GM12801 (cell line): ENCODE data around the gene HTRA3.

Source experiments
- TF ChIP-seq, protein P1 (sequence below): IDR thresholded peaks from one replicate; pipeline ENCODE4 v1.5.1; 2011; ENCODE audit warnings: control low read depth; ENCODE audit not compliant: insufficient read length; ENCODE audit errors: extremely low read depth

Gene HTRA3

DNA sequence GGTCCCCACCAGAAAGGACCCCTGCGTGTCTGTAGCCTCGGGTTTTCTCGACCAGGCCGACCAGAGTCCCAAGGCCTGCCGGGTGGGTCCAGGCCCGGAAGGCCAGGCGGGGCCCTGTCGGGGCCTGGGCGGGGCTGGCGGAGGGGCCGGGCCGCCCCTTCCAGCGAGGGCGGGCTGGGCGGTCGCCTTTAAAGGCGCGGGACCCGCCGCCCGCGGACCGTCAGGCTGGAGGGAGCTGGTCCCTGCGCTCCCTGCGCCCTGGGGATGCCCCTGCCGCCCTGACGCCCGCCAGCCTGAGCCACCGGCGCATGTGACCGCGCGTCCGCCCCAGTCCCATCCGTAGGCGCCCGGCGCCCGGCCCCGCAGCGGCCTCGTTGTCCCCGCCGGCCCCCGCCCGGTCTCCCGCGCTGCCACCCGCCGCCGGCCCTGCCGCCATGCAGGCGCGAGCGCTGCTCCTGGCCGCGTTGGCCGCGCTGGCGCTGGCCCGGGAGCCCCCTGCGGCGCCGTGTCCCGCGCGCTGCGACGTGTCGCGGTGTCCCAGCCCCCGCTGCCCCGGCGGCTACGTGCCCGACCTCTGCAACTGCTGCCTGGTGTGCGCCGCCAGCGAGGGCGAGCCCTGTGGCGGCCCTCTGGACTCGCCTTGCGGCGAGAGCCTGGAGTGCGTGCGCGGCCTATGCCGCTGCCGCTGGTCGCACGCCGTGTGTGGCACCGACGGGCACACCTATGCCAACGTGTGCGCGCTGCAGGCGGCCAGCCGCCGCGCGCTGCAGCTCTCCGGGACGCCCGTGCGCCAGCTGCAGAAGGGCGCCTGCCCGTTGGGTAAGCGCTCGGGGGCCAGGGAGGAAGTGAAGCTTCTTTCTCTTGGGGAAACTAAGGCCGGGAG lies at the start of gene HTRA3:
TSS of gene HTRA3 (plus strand) at position 220 of the 883 bp plus-strand sequence. CDS start at position 435, 215 bp downstream.
- TF ChIP-seq, protein P1, sequence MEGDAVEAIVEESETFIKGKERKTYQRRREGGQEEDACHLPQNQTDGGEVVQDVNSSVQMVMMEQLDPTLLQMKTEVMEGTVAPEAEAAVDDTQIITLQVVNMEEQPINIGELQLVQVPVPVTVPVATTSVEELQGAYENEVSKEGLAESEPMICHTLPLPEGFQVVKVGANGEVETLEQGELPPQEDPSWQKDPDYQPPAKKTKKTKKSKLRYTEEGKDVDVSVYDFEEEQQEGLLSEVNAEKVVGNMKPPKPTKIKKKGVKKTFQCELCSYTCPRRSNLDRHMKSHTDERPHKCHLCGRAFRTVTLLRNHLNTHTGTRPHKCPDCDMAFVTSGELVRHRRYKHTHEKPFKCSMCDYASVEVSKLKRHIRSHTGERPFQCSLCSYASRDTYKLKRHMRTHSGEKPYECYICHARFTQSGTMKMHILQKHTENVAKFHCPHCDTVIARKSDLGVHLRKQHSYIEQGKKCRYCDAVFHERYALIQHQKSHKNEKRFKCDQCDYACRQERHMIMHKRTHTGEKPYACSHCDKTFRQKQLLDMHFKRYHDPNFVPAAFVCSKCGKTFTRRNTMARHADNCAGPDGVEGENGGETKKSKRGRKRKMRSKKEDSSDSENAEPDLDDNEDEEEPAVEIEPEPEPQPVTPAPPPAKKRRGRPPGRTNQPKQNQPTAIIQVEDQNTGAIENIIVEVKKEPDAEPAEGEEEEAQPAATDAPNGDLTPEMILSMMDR: no peak

DNA sequence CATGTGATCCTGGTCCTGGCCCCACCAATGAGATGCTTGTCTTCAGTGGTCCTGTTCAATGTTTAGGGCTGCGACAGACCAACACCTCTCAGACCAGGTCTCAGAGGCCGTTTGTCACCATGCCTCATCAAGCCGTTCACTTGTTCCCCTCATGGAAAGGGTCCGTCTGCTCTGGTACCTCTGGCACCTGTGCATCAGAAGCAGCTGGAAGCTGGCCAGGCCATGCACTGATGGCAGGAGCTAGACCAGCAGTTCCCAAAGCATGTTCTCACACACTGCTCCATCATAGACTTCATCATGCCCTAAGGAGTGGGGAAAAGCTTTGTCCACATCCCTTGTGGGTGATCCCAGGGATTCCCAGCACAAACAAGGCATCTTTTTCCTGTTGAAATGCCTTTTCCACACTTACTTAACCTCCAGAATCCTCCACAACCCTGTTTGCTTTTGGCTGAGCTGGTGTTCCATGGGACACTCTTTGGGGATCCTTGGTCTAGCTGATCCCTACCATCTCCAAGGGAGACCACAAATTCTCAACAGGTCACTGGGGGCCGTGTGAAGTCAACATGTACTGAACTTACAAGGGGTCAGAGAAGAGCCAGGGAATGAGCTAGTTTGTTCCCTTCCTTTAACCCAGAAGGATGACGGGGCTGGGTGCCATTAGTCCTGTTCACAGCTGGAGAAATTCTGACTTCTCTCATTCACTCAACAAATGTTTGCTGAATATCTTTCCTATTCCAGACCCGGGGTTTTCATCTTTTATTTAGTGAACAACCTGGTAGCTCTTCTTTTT lies 48.7 kb upstream of the HTRA3 start:
- TF ChIP-seq, protein P1: no peak

- TF ChIP-seq, protein P1: no peak
These were observed 48.1 kb upstream of the HTRA3 start for GRCh38 chr4:8221476-8221875.

DNA sequence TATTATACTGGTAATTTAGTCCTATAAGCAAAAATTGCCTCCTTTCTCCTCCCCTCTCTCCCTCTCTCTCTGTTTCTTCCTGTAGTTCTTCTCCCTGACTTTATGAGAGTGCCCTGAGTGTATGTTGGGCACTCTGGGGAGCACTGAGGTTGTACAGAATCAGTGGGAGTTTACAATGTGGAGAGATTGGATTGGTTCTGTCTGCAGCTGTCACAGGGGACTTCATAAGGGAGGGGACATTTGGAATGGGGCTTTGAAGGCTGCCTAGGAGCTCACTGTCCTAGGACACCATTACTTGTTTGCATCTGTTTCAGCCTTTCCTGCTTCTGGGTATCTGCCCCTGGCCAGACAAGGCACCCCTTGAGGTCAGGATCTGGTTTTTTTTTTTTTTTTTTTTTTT lies 47.6 kb upstream of the HTRA3 start:
- TF ChIP-seq, protein P1: no peak

- TF ChIP-seq, protein P1: no peak
These were observed 46.8 kb upstream of the HTRA3 start for GRCh38 chr4:8222609-8223388.

DNA sequence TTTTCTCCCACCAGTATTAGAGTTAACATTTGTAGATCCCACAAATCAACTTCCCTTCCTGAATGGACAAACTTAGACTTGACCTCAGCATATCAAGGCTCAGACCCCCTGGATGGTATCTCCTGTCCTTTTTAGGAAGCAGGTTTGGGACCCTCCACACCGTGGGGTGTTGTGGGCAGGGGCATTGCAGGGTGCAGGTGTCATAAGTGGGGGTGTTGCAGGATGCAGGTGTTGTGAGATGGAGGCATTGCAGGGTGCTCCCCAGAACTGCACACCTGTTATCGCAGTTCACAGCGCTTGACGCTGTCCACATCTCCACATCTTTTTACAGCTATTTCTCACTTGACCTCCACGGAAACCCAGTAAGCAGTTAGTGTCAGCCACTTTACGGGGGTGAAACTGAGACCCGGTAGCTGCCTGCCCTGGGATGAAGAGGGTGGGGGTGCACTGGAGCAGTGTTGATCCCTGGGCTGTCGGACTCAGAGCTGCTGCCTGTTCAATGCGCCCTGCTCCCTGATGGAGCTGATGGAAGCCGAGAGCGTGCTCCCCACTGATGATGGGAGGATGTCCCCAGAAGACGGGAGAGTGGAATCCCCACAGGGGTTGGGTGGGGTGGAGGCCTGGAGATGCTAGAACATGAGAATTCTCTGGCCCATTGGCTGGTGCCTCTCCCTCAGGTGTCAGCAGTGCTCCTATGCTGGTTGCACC lies 45.1 kb upstream of the HTRA3 start:
- TF ChIP-seq, protein P1: no peak
